ENCODE measurements around the gene SGIP1. TPM values are rescaled to one million over a fixed set of nuclear protein-coding genes. Genes with fewer than 3 reads are reported as not detected.

SGIP1 gene
- total RNA-seq, 1 experiment from 2014 or later = not detected

GRCh38 chr1:66687358-66687757 is 153.4 kb downstream of the SGIP1 start:
- H2AFZ ChIP-seq (ENCODE audit: low read length) = no peak overlapping the region
- no peak overlapping the region for H3K4me3 ChIP-seq (ENCODE audit: low read length)
- H3K9me2 ChIP-seq (replicated peaks; ENCODE audit: low read length) = no peaks in the 10 kb centered on the region
- ATAC-seq = no peak
- H3K79me2 ChIP-seq (ENCODE audit: low read length) = no peaks in the 10 kb centered on the region
- ChIA-PET POLR2A (ENCODE audit: unreplicated experiment) (no interaction called here), CTCF (no interaction called here)
- H3K4me1 ChIP-seq (ENCODE audit: insufficient read depth, low read length) = no peaks in the 10 kb centered on the region
- no peaks in the 10 kb centered on the region for H3K36me3 ChIP-seq (ENCODE audit: low read depth, low read length)
- H3K9me3 ChIP-seq (ENCODE audit: low read length) = no peaks in the 10 kb centered on the region
- no peak for DNase-seq
- no peak for TF ChIP-seq EZH2 (IDR thresholded peaks at IDR 0.05; ENCODE audit: low read length, unreplicated experiment)
- no peak for TF ChIP-seq EZH2phosphoT487 (IDR thresholded peaks at IDR 0.05; ENCODE audit: borderline replicate concordance, low read length)
- no peak for TF ChIP-seq CTCF (conservative IDR thresholded peaks at IDR 0.05; ENCODE audit: low read depth, low read length)
- peaks cover 85% of the 10 kb centered on the region for H3K27me3 ChIP-seq (ENCODE audit: low read length)
- no peak overlapping the region for H3K27ac ChIP-seq (ENCODE audit: low read length)
- no peak overlapping the region for H3K9ac ChIP-seq (ENCODE audit: low read length)
- H3K4me2 ChIP-seq (ENCODE audit: low read length) = no peak overlapping the region
- H4K20me1 ChIP-seq (ENCODE audit: low read length) = no peaks in the 10 kb centered on the region
- BruUV-seq (replicated peaks) = no TSS peak
- H3F3A ChIP-seq (ENCODE audit: low read length, unreplicated experiment) = no peaks in the 10 kb centered on the region
- intact Hi-C loops (cut with micrococcal nuclease) = no loop called here

DNA sequence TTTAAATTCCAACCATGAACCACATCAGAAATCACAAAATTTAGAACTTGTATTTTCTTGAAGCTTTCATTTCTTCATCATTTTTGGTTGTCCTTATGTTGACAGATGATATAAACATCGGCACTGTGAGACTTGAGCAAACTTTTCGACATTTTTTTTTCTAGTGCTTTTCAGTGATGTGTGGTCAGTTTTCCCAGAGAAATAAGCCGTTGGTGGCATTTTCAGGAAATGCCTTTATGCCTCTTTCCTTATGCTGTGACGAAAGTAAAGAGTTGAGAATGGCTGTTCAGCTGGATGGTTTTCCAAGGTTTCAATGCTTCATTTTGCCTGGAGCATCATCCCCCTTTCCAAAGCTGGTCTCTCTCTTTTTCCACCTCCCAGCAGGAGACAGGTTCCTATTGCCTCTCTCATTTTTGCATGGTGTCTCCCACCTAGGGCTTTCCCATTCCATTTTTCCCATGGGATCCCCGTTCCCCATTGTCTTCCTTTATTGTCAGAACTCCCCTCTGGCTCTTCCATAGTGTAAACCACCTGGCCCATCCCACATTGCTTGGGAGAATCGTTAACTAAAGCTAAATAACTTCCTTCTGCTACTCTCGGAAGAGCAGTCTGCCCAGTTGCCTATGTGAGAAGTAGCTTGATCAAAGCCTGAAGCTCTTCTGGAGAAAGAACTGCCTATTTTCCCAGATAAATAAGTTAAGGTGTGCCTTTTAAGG is 156.9 kb downstream of the SGIP1 start:
- Histone ChIP-seq H3K4me3 (ENCODE audit: low read length) (no peak overlapping the region), H3K9me3 (ENCODE audit: low read length) (no peaks in the 10 kb centered on the region), H3K79me2 (ENCODE audit: low read length) (no peaks in the 10 kb centered on the region), H3K27me3 (ENCODE audit: low read length) (peaks cover 83% of the 10 kb centered on the region), H3K27ac (ENCODE audit: low read length) (no peak overlapping the region), H3K9me2 (replicated peaks; ENCODE audit: low read length) (no peaks in the 10 kb centered on the region), H3K4me2 (ENCODE audit: low read length) (no peak overlapping the region), H3K4me1 (ENCODE audit: insufficient read depth, low read length) (no peaks in the 10 kb centered on the region), H4K20me1 (ENCODE audit: low read length) (no peaks in the 10 kb centered on the region), H3F3A (ENCODE audit: low read length, unreplicated experiment) (no peaks in the 10 kb centered on the region), H3K9ac (ENCODE audit: low read length) (no peak overlapping the region), H2AFZ (ENCODE audit: low read length) (no peak overlapping the region), H3K36me3 (ENCODE audit: low read depth, low read length) (no peaks in the 10 kb centered on the region)
- ChIA-PET CTCF (no interaction called here), POLR2A (ENCODE audit: unreplicated experiment) (no interaction called here)
- ATAC-seq (no peak), DNase-seq (no peak)
- intact Hi-C loops (cut with micrococcal nuclease) = no loop called here
- TF ChIP-seq EZH2 (IDR thresholded peaks at IDR 0.05; ENCODE audit: low read length, unreplicated experiment) (no peak), EZH2phosphoT487 (IDR thresholded peaks at IDR 0.05; ENCODE audit: borderline replicate concordance, low read length) (no peak), CTCF (conservative IDR thresholded peaks at IDR 0.05; ENCODE audit: low read depth, low read length) (no peak)
- BruUV-seq (replicated peaks) = no TSS peak

- POLR2A ChIA-PET (ENCODE audit: unreplicated experiment) = no interaction called here
- intact Hi-C loops (cut with micrococcal nuclease) = no loop called here
- Histone ChIP-seq H3K27me3 (ENCODE audit: low read length) (peaks cover 84% of the 10 kb centered on the region), H3K4me2 (ENCODE audit: low read length) (no peak overlapping the region), H3K9me3 (ENCODE audit: low read length) (no peaks in the 10 kb centered on the region), H3K4me3 (ENCODE audit: low read length) (no peak overlapping the region), H3K9ac (ENCODE audit: low read length) (no peak overlapping the region), H2AFZ (ENCODE audit: low read length) (no peak overlapping the region), H4K20me1 (ENCODE audit: low read length) (no peaks in the 10 kb centered on the region), H3K36me3 (ENCODE audit: low read depth, low read length) (no peaks in the 10 kb centered on the region), H3K4me1 (ENCODE audit: insufficient read depth, low read length) (no peaks in the 10 kb centered on the region), H3K79me2 (ENCODE audit: low read length) (no peaks in the 10 kb centered on the region), H3K9me2 (replicated peaks; ENCODE audit: low read length) (no peaks in the 10 kb centered on the region), H3F3A (ENCODE audit: low read length, unreplicated experiment) (no peaks in the 10 kb centered on the region), H3K27ac (ENCODE audit: low read length) (no peak overlapping the region)
- TF ChIP-seq CTCF (conservative IDR thresholded peaks at IDR 0.05; ENCODE audit: low read depth, low read length) = no peak
- no peak for TF ChIP-seq EZH2phosphoT487 (IDR thresholded peaks at IDR 0.05; ENCODE audit: borderline replicate concordance, low read length)
- no peak for TF ChIP-seq EZH2 (IDR thresholded peaks at IDR 0.05; ENCODE audit: low read length, unreplicated experiment)
- DNase-seq (no peak), ATAC-seq (no peak)
- no TSS peak for BruUV-seq (replicated peaks)
- CTCF ChIA-PET = no interaction called here
Measured at GRCh38 chr1:66692681-66693080, 158.7 kb downstream of the SGIP1 start.

Measured in PC-3 (cell line).